DOHH2 (cell line): Measurements from ENCODE around the gene CD320.

Experiments used
- H3F3A ChIP-seq: fragments of 200-600 bp; sonication (generic), shearing (Covaris generic); 2 replicates; pipeline ENCODE4 v1.6.0; 2016; ENCODE audit warnings: antibody characterized with exemption, mild to moderate bottlenecking; ENCODE audit not compliant: control insufficient read depth, insufficient read depth
- H3K27ac ChIP-seq: fragments of 200-600 bp; sonication (generic); 2 replicates; pipeline ENCODE4 v1.5.1; 2014; ENCODE audit warnings: low read depth, mild to moderate bottlenecking, low read length, moderate library complexity
- H3K27me3 ChIP-seq: fragments of 200-600 bp; sonication (generic); 2 replicates; pipeline ENCODE4 v1.6.1; 2014; ENCODE audit warnings: mild to moderate bottlenecking, low read length, mixed read lengths; ENCODE audit not compliant: control insufficient read depth
- H3K36me3 ChIP-seq: fragments of 200-600 bp; sonication (generic); 2 replicates; pipeline ENCODE4 v1.6.1; 2014; ENCODE audit warnings: mild to moderate bottlenecking, low read length, moderate library complexity, mixed read lengths; ENCODE audit not compliant: control insufficient read depth
- H3K4me1 ChIP-seq: fragments of 200-600 bp; sonication (generic); 2 replicates; pipeline ENCODE4 v1.6.1; 2014; ENCODE audit warnings: mild to moderate bottlenecking, low read length, mixed read lengths; ENCODE audit not compliant: control insufficient read depth
- H3K4me2 ChIP-seq: fragments of 200-600 bp; sonication (generic); 2 replicates; pipeline ENCODE4 v1.6.0; 2014; ENCODE audit warnings: mild to moderate bottlenecking, low read length, moderate library complexity
- H3K4me3 ChIP-seq: fragments of 200-600 bp; sonication (generic); 2 replicates; pipeline ENCODE4 v1.5.1; 2014; ENCODE audit warnings: mild to moderate bottlenecking, low read length, mixed read lengths
- H3K79me2 ChIP-seq: fragments of 200-600 bp; sonication (generic); 2 replicates; pipeline ENCODE4 v1.6.1; 2014; ENCODE audit warnings: mild to moderate bottlenecking, low read length, mixed read lengths; ENCODE audit not compliant: control insufficient read depth
- H3K9me2 ChIP-seq: fragments of 200-600 bp; sonication (generic); replicated peaks from 2 replicates; pipeline ENCODE4 v1.6.1; 2014; ENCODE audit warnings: mild to moderate bottlenecking, low read length, mixed read lengths; ENCODE audit not compliant: control insufficient read depth
- H3K9me3 ChIP-seq: fragments of 200-600 bp; sonication (generic); 2 replicates; pipeline ENCODE4 v1.6.1; 2014; ENCODE audit warnings: antibody characterized with exemption, low read length, mixed read lengths; ENCODE audit not compliant: control insufficient read depth, insufficient read depth
- H4K20me1 ChIP-seq: fragments of 200-600 bp; sonication (generic); 2 replicates; pipeline ENCODE4 v1.6.0; 2014; ENCODE audit warnings: low read depth, mild to moderate bottlenecking, antibody characterized with exemption, low read length, moderate library complexity; ENCODE audit not compliant: control insufficient read depth, insufficient read depth
- EZH2phosphoT487 ChIP-seq: fragments of 200-600 bp; sonication (generic); IDR thresholded peaks from 2 replicates; pipeline ENCODE4 v1.6.1; 2017; ENCODE audit warnings: borderline replicate concordance, mild to moderate bottlenecking, antibody characterized with exemption, low read length, moderate library complexity, mixed read lengths
- TF ChIP-seq, protein P1 (sequence below): fragments of 200-600 bp; sonication (generic); IDR thresholded peaks from one replicate; pipeline ENCODE4 v1.5.1; 2014; ENCODE audit warnings: antibody characterized with exemption, mild to moderate bottlenecking, low read depth, low read length; ENCODE audit not compliant: poor library complexity, severe bottlenecking

Gene CD320

DNA sequence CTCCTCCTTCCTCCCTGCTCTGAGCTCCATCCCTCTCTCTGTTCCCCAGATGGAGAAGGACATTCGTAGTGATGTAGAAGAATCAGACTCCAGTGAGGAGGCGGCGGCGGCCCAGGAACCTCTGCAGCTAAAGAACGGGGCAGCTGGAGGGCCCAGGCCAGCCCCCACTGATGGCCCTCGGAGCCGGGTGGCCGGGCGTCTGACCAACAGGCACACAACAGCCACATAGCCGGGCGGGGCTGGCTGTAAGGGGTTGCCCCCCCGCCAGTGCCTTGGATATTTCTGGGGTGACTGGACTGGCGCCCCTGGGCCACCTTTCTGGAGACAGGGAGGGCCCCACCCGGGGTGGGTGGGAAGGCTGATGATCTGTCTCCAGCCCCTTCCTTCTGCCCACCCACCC, 46.3 kb downstream of the CD320 start:
- TF ChIP-seq, protein P1, sequence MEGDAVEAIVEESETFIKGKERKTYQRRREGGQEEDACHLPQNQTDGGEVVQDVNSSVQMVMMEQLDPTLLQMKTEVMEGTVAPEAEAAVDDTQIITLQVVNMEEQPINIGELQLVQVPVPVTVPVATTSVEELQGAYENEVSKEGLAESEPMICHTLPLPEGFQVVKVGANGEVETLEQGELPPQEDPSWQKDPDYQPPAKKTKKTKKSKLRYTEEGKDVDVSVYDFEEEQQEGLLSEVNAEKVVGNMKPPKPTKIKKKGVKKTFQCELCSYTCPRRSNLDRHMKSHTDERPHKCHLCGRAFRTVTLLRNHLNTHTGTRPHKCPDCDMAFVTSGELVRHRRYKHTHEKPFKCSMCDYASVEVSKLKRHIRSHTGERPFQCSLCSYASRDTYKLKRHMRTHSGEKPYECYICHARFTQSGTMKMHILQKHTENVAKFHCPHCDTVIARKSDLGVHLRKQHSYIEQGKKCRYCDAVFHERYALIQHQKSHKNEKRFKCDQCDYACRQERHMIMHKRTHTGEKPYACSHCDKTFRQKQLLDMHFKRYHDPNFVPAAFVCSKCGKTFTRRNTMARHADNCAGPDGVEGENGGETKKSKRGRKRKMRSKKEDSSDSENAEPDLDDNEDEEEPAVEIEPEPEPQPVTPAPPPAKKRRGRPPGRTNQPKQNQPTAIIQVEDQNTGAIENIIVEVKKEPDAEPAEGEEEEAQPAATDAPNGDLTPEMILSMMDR = no peak
- TF ChIP-seq EZH2phosphoT487 = no peak

GRCh38 chr19:8261347-8261746, 46.8 kb downstream of the CD320 start:
- H3F3A ChIP-seq = no peaks in the 10 kb centered on the region
- H3K36me3 ChIP-seq = no peaks in the 10 kb centered on the region
- TF ChIP-seq, protein P1 = no peak
- TF ChIP-seq EZH2phosphoT487 = no peak
- no peak overlapping the region for H3K4me3 ChIP-seq
- H3K4me2 ChIP-seq = no peak overlapping the region
- no peak overlapping the region for H3K27ac ChIP-seq
- H3K4me1 ChIP-seq = no peaks in the 10 kb centered on the region
- H3K9me3 ChIP-seq = no peaks in the 10 kb centered on the region
- H3K27me3 ChIP-seq = 0 out of 2 replicates have a peak, but pooled peaks cover 2% of the 10 kb centered on the region
- no peaks in the 10 kb centered on the region for H3K79me2 ChIP-seq
- H4K20me1 ChIP-seq = 0 out of 2 replicates have a peak, but pooled peaks cover 2% of the 10 kb centered on the region
- no peaks in the 10 kb centered on the region for H3K9me2 ChIP-seq

More for the DNA sequence above, 46.3 kb downstream of the CD320 start:
- H3F3A ChIP-seq = no peaks in the 10 kb centered on the region
- H3K4me1 ChIP-seq = no peaks in the 10 kb centered on the region
- H3K9me2 ChIP-seq = no peaks in the 10 kb centered on the region
- H3K27me3 ChIP-seq = 0 out of 2 replicates have a peak, but pooled peaks cover 2% of the 10 kb centered on the region
- H3K4me2 ChIP-seq = no peak overlapping the region
- no peaks in the 10 kb centered on the region for H3K36me3 ChIP-seq
- 0 out of 2 replicates have a peak, but pooled peaks cover 2% of the 10 kb centered on the region for H4K20me1 ChIP-seq
- H3K79me2 ChIP-seq = no peaks in the 10 kb centered on the region
- H3K27ac ChIP-seq = no peak overlapping the region
- H3K9me3 ChIP-seq = no peaks in the 10 kb centered on the region
- H3K4me3 ChIP-seq = no peak overlapping the region

GRCh38 chr19:8259922-8260247, 48.3 kb downstream of the CD320 start:
- no peaks in the 10 kb centered on the region for H3K36me3 ChIP-seq
- no peaks in the 10 kb centered on the region for H3K9me3 ChIP-seq
- H3K27ac ChIP-seq = no peak overlapping the region
- no peaks in the 10 kb centered on the region for H3K27me3 ChIP-seq
- no peaks in the 10 kb centered on the region for H3K4me1 ChIP-seq
- no peaks in the 10 kb centered on the region for H3F3A ChIP-seq
- H4K20me1 ChIP-seq = no peaks in the 10 kb centered on the region
- no peak for TF ChIP-seq EZH2phosphoT487
- no peak overlapping the region for H3K4me3 ChIP-seq
- H3K9me2 ChIP-seq = no peaks in the 10 kb centered on the region
- H3K4me2 ChIP-seq = no peak overlapping the region
- no peaks in the 10 kb centered on the region for H3K79me2 ChIP-seq

- no peak for TF ChIP-seq EZH2phosphoT487
- TF ChIP-seq, protein P1 = no peak
- no peaks in the 10 kb centered on the region for H3K36me3 ChIP-seq
- H3K79me2 ChIP-seq = no peaks in the 10 kb centered on the region
- H3K27me3 ChIP-seq = no peaks in the 10 kb centered on the region
- H3K4me2 ChIP-seq = no peak overlapping the region
- H4K20me1 ChIP-seq = no peaks in the 10 kb centered on the region
- no peaks in the 10 kb centered on the region for H3F3A ChIP-seq
- no peak overlapping the region for H3K27ac ChIP-seq
- no peaks in the 10 kb centered on the region for H3K9me2 ChIP-seq
- H3K9me3 ChIP-seq = no peaks in the 10 kb centered on the region
- no peaks in the 10 kb centered on the region for H3K4me1 ChIP-seq
- H3K4me3 ChIP-seq = no peak overlapping the region
These were observed 48.8 kb downstream of the CD320 start for GRCh38 chr19:8259142-8259921.
